Activated CD4-positive, alpha-beta T cell treated with anti-CD3 and anti-CD28 coated beads, Interleukin-2, amount 10 ng/mL, durations not matched to agents 24 days and 14 days (primary cell): ENCODE measurements around the gene KLF7. TPM values are rescaled to one million over a fixed set of nuclear protein-coding genes. Genes with fewer than 3 reads are reported as not detected.

Experiments
- DNase-seq: peaks from one replicate; pipeline ENCODE4 v3.0.0; 2022
- H3K27ac Mint-ChIP-seq: one replicate; pipeline ENCODE4 v1.8.0; 2022; ENCODE audit warnings: mild to moderate bottlenecking, mixed read lengths
- H3K27me3 Mint-ChIP-seq: one replicate; pipeline ENCODE4 v1.8.0; 2022; ENCODE audit warnings: mixed read lengths
- H3K36me3 Mint-ChIP-seq: one replicate; pipeline ENCODE4 v1.8.0; 2022; ENCODE audit warnings: low read depth, mild to moderate bottlenecking, mixed read lengths
- H3K4me1 Mint-ChIP-seq: one replicate; pipeline ENCODE4 v1.8.0; 2021; ENCODE audit warnings: mixed read lengths
- H3K4me3 Mint-ChIP-seq: one replicate; pipeline ENCODE4 v1.8.0; 2022; ENCODE audit warnings: mild to moderate bottlenecking, moderate library complexity, mixed read lengths
- H3K9me3 Mint-ChIP-seq: one replicate; pipeline ENCODE4 v1.8.0; 2021; ENCODE audit warnings: mixed read lengths
- intact Hi-C: fragments of 100-400 bp; cut with micrococcal nuclease; formaldehyde crosslinking; loops from one replicate; pipeline ENCODE4 v1.15.1; 2023
- total RNA-seq: library from RNA; stranded (reverse); gene quantifications from 2 replicates; pipeline ENCODE4 v1.2.3, GENCODE V29; 2022

Gene KLF7
- total RNA-seq, 1 donor from 2014 or later, result 12.6 TPM

DNA sequence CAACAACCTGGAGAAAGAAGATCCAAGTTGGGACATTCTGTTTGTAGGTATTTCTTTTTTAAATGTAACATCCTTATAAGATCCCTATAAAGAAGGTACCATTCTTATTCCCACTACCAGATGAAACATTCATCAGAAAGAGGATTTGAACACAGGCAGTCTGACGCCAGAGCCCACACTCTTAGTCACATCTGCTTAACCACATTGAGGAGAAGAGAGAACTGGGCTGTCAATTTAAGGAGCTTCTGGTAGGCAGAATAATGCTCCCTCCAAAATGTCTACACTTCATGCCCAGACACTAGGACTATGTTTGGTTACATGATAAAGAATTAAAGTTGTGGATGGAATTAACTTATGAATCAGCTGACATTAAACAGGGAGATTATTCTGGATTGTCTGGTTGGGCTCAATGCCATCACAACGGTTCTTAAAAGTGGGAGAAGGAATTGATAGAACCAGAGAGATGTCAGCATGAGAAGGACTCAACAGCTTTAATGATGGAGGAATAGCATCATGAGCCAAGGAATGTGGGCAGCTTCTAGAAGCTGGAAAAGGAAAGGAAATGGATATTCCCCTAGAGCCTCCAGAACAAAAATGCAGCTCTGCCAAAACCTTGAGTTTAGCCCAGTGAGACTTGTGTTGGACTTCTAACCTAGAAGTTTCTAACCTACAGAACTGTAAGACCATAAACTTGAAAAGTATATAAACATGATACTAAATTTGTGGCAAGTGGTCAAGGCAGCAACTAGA, 82.2 kb downstream of the KLF7 start:
- no peak overlapping the region for H3K4me3 Mint-ChIP-seq
- peaks cover 38% of the 10 kb centered on the region for H3K36me3 Mint-ChIP-seq
- peak overlapping the region; percentile 43 for H3K27ac Mint-ChIP-seq
- intact Hi-C loops, result no loop called here
- no peak for DNase-seq
- H3K27me3 Mint-ChIP-seq, result no peaks in the 10 kb centered on the region
- peaks cover 9% of the 10 kb centered on the region for H3K4me1 Mint-ChIP-seq
- H3K9me3 Mint-ChIP-seq, result no peaks in the 10 kb centered on the region

DNA sequence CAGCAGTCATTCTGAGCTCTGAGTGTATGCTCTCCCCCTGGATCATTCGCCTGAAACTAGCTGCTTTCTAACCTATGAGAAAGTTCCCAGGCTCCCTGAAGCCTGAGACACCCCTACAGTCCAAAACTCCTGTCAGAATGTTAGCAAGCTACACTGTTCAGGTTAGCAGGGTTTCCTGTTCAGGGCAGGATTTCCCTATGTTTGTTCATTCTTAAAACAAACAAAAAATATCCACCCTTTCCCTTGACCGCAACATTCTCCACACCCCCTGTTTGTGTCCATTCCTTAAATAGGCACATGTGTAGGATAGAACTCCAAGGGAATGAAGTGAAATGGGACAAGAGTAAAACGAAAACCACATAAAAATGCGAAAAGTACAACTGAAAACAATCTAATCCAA, 83.1 kb downstream of the KLF7 start:
- DNase-seq, result no peak
- H3K4me1 Mint-ChIP-seq, result peaks cover 4% of the 10 kb centered on the region
- no peaks in the 10 kb centered on the region for H3K27me3 Mint-ChIP-seq
- no peaks in the 10 kb centered on the region for H3K9me3 Mint-ChIP-seq
- peaks cover 38% of the 10 kb centered on the region for H3K36me3 Mint-ChIP-seq
- H3K4me3 Mint-ChIP-seq, result no peak overlapping the region
- intact Hi-C loops, result no loop called here
- no peak overlapping the region for H3K27ac Mint-ChIP-seq

DNA sequence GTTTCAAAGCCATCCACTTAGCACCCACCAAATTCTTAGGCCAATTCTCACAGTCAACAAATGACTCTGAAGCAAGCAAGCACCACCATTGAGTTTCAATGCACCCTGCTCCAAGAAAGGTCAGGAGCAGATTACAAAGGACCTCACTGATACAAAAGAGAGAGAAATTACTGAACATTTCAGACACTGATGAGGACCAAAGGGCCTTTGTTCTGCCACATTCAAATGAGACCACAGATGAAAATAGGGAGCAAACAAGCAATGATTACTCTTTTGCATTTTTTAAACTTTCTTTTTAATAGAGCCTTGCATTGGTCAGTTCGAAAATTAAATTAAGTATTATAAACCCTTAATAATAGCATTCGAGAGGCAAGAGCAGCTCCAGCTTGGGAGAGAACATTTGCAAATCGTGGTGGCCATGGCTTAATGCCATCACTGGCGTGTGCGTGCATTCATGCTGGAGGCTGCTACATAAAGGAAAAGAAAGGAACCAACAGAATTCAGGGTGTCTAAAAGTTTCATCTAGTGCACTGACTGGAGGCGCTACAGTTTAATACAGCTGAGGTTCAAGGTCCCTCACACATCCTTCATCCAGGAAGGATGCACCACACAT, 87.5 kb downstream of the KLF7 start:
- Mint-ChIP-seq H3K4me1 (peaks cover 26% of the 10 kb centered on the region), H3K27me3 (no peaks in the 10 kb centered on the region), H3K27ac (no peak overlapping the region), H3K9me3 (no peaks in the 10 kb centered on the region), H3K4me3 (no peak overlapping the region), H3K36me3 (peaks cover 23% of the 10 kb centered on the region)
- DNase-seq, result no peak
- intact Hi-C loops, result no loop called here

DNA sequence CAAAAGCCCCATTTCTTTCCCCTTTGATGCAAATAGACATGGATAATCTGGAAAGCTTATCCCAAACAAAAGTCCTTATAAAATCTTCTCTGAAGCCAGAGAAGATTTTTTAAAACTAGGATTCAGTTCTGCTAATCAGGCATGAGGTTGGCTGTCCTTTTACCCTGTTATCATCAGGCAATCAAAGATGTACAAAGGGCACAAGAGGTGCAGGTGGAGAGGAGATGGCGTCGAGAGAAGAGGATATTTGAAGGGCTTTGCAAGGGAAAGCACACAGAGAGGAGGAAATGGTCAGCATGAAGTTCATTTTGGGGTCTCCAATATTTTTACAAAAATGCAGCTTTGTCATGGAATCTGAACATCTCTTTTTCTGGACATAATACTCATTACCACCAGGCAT, 88.5 kb downstream of the KLF7 start:
- Mint-ChIP-seq H3K27me3 (no peaks in the 10 kb centered on the region), H3K9me3 (no peaks in the 10 kb centered on the region), H3K36me3 (peaks cover 21% of the 10 kb centered on the region), H3K27ac (peak overlapping the region; percentile 6), H3K4me1 (peaks cover 28% of the 10 kb centered on the region), H3K4me3 (no peak overlapping the region)
- intact Hi-C loops, result no loop called here
- no peak for DNase-seq

DNA sequence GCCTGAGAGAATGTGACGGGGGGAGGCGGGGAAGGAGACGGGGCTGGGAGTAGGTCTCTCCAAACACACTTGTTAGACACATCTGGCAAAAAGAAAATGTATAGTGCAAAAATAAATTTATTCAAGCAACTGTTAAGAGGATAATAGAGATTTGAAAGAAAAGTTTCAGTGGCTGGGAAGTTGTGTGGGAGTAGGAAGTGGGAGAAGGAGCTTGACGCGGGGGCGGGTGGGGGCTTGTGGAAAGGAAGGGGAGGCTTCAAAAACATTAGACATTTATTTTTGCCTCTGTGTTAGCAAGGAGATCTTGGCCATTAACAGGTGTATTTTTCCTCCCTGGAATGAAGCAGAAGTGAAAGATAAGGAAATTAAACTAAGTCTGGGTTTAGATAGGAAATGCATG, 90.3 kb downstream of the KLF7 start:
- DNase-seq, result no peak
- Mint-ChIP-seq H3K4me1 (peaks cover 29% of the 10 kb centered on the region), H3K27me3 (no peaks in the 10 kb centered on the region), H3K27ac (no peak overlapping the region), H3K4me3 (no peak overlapping the region), H3K9me3 (no peaks in the 10 kb centered on the region), H3K36me3 (peaks cover 15% of the 10 kb centered on the region)
- intact Hi-C loops, result no loop called here

DNA sequence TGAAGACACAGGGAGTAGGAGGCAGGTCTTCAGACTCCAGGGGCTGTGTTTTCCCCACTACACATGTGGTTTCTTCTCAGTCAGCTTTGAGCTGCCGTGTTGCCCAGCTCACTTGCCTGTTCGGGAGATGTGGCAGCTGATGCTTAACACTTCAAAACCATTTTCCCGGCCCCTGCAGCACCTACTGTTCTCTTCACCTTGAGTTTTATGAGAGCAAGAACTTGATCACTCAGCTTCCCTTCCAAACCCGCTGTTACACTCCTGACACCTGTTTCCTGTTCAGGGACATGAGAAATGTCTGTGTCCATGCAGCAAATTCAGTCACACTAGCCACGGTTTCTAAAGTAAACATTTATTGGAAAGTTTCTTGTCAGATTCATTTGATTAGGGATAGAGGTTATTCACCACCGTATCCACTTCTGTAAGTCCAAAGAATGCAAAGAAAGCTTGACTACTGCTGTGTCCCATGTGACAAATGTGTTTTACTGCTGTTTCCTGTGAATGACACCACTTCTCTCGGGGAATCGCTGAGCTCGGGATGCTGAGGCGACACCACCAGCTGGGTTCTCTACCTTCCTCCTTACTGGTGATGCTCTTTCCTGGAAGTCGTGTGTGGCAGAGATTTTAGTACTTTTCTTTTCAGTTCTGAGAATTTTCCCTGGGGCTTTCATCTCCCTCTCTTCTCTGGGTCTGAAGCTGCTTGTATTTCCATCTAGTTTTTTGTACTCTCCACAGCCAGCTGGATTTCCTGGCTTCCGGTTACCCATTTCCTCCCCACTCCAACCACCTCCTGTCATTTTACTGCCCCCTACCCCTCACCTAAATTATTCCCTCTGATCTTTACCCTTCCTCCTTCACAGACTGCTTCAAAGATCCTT, 91.7 kb downstream of the KLF7 start:
- intact Hi-C loops, result loop anchor here (2.0 to 5.0 kb wide), 2 partner anchors 91 to 258 kb away; partner anchors contain the start of gene KLF7
- H3K4me3 Mint-ChIP-seq, result peak overlapping the region; percentile 74

DNA sequence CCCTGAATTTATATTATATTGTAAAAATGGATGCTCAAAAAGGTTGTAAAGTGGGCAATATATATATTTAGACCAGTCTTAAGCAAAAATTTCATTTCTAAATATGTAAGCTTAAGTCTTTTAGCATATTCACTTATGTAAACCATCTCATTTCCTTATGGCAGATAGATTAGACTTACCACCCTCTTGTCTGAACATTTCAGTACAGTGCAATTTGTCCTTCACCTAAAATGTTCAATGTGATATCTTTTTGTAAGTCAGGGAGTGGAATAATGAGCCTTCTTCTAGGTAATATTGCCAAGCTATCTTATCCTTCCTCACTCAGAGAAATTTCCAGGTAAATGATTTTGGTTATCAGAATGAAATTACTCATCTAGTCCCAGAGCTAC, 92.3 kb downstream of the KLF7 start:
- H3K27me3 Mint-ChIP-seq, result no peaks in the 10 kb centered on the region
- DNase-seq, result no peak
- intact Hi-C loops, result loop anchor here (2.0 to 5.0 kb wide), 2 partner anchors 91 to 259 kb away; partner anchors contain the start of gene KLF7
- no peaks in the 10 kb centered on the region for H3K9me3 Mint-ChIP-seq
- H3K36me3 Mint-ChIP-seq, result peaks cover 2% of the 10 kb centered on the region
- peak overlapping the region; percentile 82 for H3K27ac Mint-ChIP-seq
- H3K4me1 Mint-ChIP-seq, result peaks cover 33% of the 10 kb centered on the region
- H3K4me3 Mint-ChIP-seq, result peak overlapping the region; percentile 74

More for the DNA sequence above, 91.7 kb downstream of the KLF7 start:
- Mint-ChIP-seq H3K27ac (peak overlapping the region; percentile 82), H3K4me1 (peaks cover 31% of the 10 kb centered on the region), H3K27me3 (no peaks in the 10 kb centered on the region), H3K36me3 (peaks cover 2% of the 10 kb centered on the region), H3K9me3 (no peaks in the 10 kb centered on the region)
- DNase-seq, result peak; percentile 84

DNA sequence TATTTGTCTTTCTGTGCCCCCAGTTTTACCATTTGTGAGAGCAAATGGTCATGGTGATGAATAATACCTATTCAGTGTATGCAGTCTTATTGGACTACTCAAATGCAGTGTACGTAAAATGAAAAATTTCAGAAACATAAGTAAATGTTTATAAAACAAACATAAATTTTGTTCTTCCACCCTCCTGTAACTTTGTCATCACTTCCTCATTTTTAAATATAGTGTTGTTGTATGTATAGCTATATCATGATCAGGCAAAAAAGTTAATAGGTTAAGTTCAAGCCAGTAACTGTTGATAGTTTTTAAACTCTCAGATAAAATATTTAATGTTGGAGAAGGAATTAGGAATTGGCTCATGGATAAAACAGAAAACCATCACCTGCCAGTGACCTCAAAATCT, 93.2 kb downstream of the KLF7 start:
- no peaks in the 10 kb centered on the region for H3K36me3 Mint-ChIP-seq
- no peak overlapping the region for H3K27ac Mint-ChIP-seq
- no peak overlapping the region for H3K4me3 Mint-ChIP-seq
- DNase-seq, result no peak
- H3K9me3 Mint-ChIP-seq, result no peaks in the 10 kb centered on the region
- no peaks in the 10 kb centered on the region for H3K27me3 Mint-ChIP-seq
- peaks cover 36% of the 10 kb centered on the region for H3K4me1 Mint-ChIP-seq
- intact Hi-C loops, result loop anchor here (2.0 to 5.0 kb wide), 2 partner anchors 92 to 260 kb away; partner anchors contain the start of gene KLF7

DNA sequence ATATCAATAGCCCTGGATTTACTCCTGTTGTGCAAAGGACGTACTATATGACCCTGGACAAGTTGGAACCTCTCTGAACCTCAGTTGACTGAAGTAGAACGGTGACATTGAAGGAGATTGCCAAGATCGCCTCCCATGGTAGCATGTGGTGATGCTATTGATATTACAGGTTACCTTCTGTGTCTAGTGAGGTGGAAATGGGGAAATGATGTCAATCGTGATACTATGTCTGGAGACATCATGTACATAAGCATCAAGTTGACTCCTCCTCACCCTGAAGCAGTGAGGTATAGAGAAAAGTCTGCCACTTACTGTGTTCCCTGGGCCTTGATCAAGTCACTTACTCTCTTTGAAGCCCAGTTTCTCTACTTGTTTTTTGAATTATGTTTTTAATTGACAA, 93.9 kb downstream of the KLF7 start:
- Mint-ChIP-seq H3K36me3 (no peaks in the 10 kb centered on the region), H3K4me1 (peaks cover 39% of the 10 kb centered on the region), H3K4me3 (no peak overlapping the region), H3K27ac (no peak overlapping the region), H3K9me3 (no peaks in the 10 kb centered on the region), H3K27me3 (no peaks in the 10 kb centered on the region)
- DNase-seq, result no peak
- intact Hi-C loops, result loop anchor here (2.0 to 5.0 kb wide), 2 partner anchors 93 to 260 kb away; partner anchors contain the start of gene KLF7

DNA sequence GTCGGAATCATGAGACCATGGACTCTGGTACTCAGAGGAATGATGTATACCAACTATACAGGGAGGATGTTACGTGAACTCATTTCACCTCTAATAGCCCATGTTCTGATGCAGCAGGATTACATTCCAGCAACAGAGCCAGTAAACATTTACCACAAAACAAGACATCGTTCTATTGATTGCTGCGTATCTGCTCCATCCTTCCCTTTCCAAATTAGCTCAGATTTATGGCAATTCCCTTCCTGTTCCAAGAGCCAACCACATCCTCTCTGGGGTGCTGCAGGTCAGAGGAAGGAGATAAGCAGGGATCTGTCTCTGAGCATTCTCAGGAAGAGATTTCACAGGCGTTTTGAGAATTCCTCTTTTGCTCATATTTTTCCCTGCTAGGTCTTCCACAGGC, 98.3 kb downstream of the KLF7 start:
- intact Hi-C loops, result no loop called here
- Mint-ChIP-seq H3K27ac (no peak overlapping the region), H3K27me3 (no peaks in the 10 kb centered on the region), H3K4me1 (peaks cover 13% of the 10 kb centered on the region), H3K4me3 (no peak overlapping the region), H3K9me3 (peaks cover under 1% of the 10 kb centered on the region), H3K36me3 (no peaks in the 10 kb centered on the region)
- no peak for DNase-seq

DNA sequence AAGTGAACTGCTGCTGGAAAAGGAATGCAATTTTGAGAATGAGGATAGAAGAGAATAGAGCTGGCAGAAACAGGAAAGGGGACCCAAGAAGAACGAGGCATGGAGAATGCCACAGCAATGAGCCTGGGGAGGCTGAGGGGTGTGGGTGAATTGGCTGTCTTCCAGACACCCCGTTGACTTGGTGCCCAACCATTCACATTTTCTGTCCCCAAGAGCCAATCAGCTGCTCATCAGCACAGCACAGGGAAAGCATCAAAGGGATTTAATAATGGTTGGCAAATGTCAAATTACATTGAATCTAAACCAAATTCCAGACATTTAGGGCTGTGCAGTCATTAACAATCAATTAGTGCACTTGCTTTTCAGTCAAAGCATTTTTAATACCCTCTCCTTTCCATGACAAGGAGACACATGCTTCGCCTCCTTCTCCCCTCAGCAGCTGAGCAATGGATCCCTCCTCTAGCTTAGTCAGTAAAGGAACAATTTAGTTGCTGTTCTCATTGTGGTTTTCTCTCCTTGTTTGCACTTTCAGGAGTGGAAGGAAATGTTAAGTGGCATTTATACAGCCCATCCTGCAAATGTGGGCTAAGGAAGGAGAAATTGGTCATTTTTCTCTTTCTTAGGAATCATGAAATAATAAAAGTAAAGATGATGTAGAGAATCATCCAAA, 98.8 kb downstream of the KLF7 start:
- no peak for DNase-seq
- H3K36me3 Mint-ChIP-seq, result no peaks in the 10 kb centered on the region
- H3K27me3 Mint-ChIP-seq, result no peaks in the 10 kb centered on the region
- intact Hi-C loops, result no loop called here
- H3K4me3 Mint-ChIP-seq, result no peak overlapping the region
- peaks cover 10% of the 10 kb centered on the region for H3K4me1 Mint-ChIP-seq
- peaks cover 4% of the 10 kb centered on the region for H3K9me3 Mint-ChIP-seq
- no peak overlapping the region for H3K27ac Mint-ChIP-seq

DNA sequence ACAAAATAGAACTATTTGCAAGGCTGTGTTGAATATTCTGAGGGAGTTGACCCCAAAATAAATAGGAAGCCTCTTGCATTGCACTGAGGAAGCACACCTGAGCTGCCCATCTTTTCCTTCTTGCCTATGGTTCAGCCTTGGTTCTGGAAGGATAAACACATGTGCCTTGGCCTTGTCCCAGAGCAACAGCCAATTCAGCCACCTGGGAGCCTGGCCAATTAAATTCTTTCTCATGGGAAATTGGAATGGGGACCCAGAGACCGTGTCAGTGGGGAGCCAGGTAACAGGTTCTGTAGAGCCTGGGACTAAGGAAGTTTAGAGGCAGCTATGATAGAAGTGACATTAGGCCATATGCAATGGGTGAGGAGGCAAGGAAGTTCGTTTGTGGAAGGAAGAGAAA, 99.6 kb downstream of the KLF7 start:
- no peak for DNase-seq
- peaks cover 2% of the 10 kb centered on the region for H3K27me3 Mint-ChIP-seq
- intact Hi-C loops, result no loop called here
- H3K4me3 Mint-ChIP-seq, result no peak overlapping the region
- H3K4me1 Mint-ChIP-seq, result peaks cover 10% of the 10 kb centered on the region
- H3K36me3 Mint-ChIP-seq, result no peaks in the 10 kb centered on the region
- H3K27ac Mint-ChIP-seq, result no peak overlapping the region
- H3K9me3 Mint-ChIP-seq, result peaks cover 4% of the 10 kb centered on the region

DNA sequence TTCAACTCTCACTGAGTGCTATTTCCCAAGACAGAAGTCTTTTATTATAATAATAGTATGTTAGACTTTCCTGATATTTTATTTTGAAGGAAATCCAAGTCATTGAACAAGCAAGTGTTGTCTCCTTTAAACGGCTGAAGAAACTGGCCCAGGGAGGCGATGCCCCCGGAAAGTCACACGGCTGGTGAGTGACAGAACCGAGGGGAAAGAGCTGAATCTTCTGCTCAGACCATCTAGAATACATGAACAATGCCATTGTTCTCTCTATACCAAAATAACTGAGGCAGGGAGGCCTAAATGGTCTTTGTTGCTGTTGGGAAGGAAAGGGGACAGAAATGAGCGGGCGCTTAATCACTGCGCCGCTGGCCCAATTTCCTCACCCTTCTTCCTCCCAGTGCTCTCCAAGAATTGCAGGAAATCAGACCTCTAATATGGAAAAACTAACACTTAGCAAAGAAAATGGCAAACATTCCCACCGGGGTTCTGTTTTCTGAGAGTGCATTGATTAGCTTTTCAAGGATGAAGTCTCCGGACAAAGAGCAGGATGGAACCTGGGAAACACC, 101.5 kb downstream of the KLF7 start:
- Mint-ChIP-seq H3K4me1 (peaks cover 8% of the 10 kb centered on the region), H3K27ac (no peak overlapping the region), H3K36me3 (no peaks in the 10 kb centered on the region), H3K27me3 (peaks cover 11% of the 10 kb centered on the region), H3K9me3 (peaks cover 4% of the 10 kb centered on the region), H3K4me3 (no peak overlapping the region)
- intact Hi-C loops, result no loop called here
- no peak for DNase-seq
